Esophagus squamous epithelium (tissue), 4 donors: Measurements from ENCODE around the gene FAIM2.

Experiments
- POLR2A ChIP-seq, 4 donors: fragments of 450-650 bp; IDR thresholded peaks; one replicate each; pipeline ENCODE4 v1.6.1; 2017; ENCODE audit warnings: antibody characterized with exemption in 4 of 4, mild to moderate bottlenecking in 4 of 4, moderate library complexity in 3 of 4
- TF ChIP-seq, protein P1 (sequence below), 6 experiments: fragments of 450-650 bp in 4 of 6; fragments of 200-600 bp in 2 of 6; sonication (generic) in 2 of 6; IDR thresholded peaks; one replicate each; pipeline ENCODE4 v1.5.1; 2016 to 2019; ENCODE audit warnings: antibody characterized with exemption in 6 of 6, mild to moderate bottlenecking in 4 of 6, moderate library complexity in 4 of 6

- TF ChIP-seq, protein P1, sequence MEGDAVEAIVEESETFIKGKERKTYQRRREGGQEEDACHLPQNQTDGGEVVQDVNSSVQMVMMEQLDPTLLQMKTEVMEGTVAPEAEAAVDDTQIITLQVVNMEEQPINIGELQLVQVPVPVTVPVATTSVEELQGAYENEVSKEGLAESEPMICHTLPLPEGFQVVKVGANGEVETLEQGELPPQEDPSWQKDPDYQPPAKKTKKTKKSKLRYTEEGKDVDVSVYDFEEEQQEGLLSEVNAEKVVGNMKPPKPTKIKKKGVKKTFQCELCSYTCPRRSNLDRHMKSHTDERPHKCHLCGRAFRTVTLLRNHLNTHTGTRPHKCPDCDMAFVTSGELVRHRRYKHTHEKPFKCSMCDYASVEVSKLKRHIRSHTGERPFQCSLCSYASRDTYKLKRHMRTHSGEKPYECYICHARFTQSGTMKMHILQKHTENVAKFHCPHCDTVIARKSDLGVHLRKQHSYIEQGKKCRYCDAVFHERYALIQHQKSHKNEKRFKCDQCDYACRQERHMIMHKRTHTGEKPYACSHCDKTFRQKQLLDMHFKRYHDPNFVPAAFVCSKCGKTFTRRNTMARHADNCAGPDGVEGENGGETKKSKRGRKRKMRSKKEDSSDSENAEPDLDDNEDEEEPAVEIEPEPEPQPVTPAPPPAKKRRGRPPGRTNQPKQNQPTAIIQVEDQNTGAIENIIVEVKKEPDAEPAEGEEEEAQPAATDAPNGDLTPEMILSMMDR (IDR thresholded peaks at IDR 0.05) = no peak
- no peak for TF ChIP-seq POLR2A (IDR thresholded peaks at IDR 0.05)
Measured at GRCh38 chr12:49843876-49844437, 59.7 kb downstream of the FAIM2 start.
